ENCODE measurements around the gene OSGEPL1. TPM values are rescaled to one million over a fixed set of nuclear protein-coding genes. Genes with fewer than 3 reads are reported as not detected.
A peak's percentile ranks its signal among the peaks of the same experiment; 100 is the strongest.

The OSGEPL1 gene
- total RNA-seq, 1 experiment from 2014 or later, result 8.6 TPM

GRCh38 chr2:189799030-189799331, 36.4 kb upstream of the OSGEPL1 start:
- intact Hi-C loops (cut with micrococcal nuclease; ENCODE audit: unreplicated experiment), result no loop called here
- H3K27ac Mint-ChIP-seq (ENCODE audit: unreplicated experiment), result no peak overlapping the region
- no TSS peak for BruUV-seq (replicated peaks)

GRCh38 chr2:189798312-189799029, 35.9 kb upstream of the OSGEPL1 start:
- H3K27ac Mint-ChIP-seq (ENCODE audit: unreplicated experiment), result no peak overlapping the region
- no peaks in the 10 kb centered on the region for H3K9me3 Mint-ChIP-seq (ENCODE audit: low read depth, unreplicated experiment)
- DNase-seq, result no peak
- no peaks in the 10 kb centered on the region for H3K4me1 Mint-ChIP-seq (ENCODE audit: low read depth, unreplicated experiment)
- H3K4me3 Mint-ChIP-seq (ENCODE audit: low read depth, unreplicated experiment), result no peak overlapping the region
- no peaks in the 10 kb centered on the region for H3K36me3 Mint-ChIP-seq (ENCODE audit: insufficient read depth, unreplicated experiment)
- BruUV-seq (replicated peaks), result no TSS peak
- no peaks in the 10 kb centered on the region for H3K27me3 Mint-ChIP-seq (ENCODE audit: unreplicated experiment)
- intact Hi-C loops (cut with micrococcal nuclease; ENCODE audit: unreplicated experiment), result loop anchor here (1.0 kb wide), 1 partner anchor 272 kb away; no protein-coding TSS in a partner anchor
- CTCF ChIA-PET, result interaction anchor here (0.6 to 1.1 kb wide), 10 partner anchors 9 to 1723 kb away, joined by 3 to 9 read pairs (median 4); no protein-coding TSS in a partner anchor
- TF ChIP-seq CTCF (IDR thresholded peaks at IDR 0.05; ENCODE audit: unreplicated experiment), result peak; percentile 27

More at GRCh38 chr2:189799030-189799331, 36.4 kb upstream of the OSGEPL1 start:
- TF ChIP-seq CTCF (IDR thresholded peaks at IDR 0.05; ENCODE audit: unreplicated experiment), result no peak
- Mint-ChIP-seq H3K27me3 (ENCODE audit: unreplicated experiment) (no peaks in the 10 kb centered on the region), H3K4me1 (ENCODE audit: low read depth, unreplicated experiment) (no peaks in the 10 kb centered on the region), H3K36me3 (ENCODE audit: insufficient read depth, unreplicated experiment) (no peaks in the 10 kb centered on the region), H3K9me3 (ENCODE audit: low read depth, unreplicated experiment) (no peaks in the 10 kb centered on the region), H3K4me3 (ENCODE audit: low read depth, unreplicated experiment) (no peak overlapping the region)
- DNase-seq, result no peak
- CTCF ChIA-PET, result interaction anchor here (0.6 to 1.1 kb wide), 9 partner anchors 9 to 1723 kb away, joined by 3 to 9 read pairs (median 5); no protein-coding TSS in a partner anchor

GRCh38 chr2:189797902-189798301, 35.3 kb upstream of the OSGEPL1 start:
- no peaks in the 10 kb centered on the region for H3K4me1 Mint-ChIP-seq (ENCODE audit: low read depth, unreplicated experiment)
- intact Hi-C loops (cut with micrococcal nuclease; ENCODE audit: unreplicated experiment), result loop anchor here (1.0 kb wide), 1 partner anchor 272 kb away; no protein-coding TSS in a partner anchor
- H3K27me3 Mint-ChIP-seq (ENCODE audit: unreplicated experiment), result no peaks in the 10 kb centered on the region
- TF ChIP-seq CTCF (IDR thresholded peaks at IDR 0.05; ENCODE audit: unreplicated experiment), result peak; percentile 2
- no peak overlapping the region for H3K4me3 Mint-ChIP-seq (ENCODE audit: low read depth, unreplicated experiment)
- DNase-seq, result no peak
- CTCF ChIA-PET, result interaction anchor here (1.1 kb wide), 2 partner anchors 39 to 50 kb away, joined by 3 read pairs; no protein-coding TSS in a partner anchor
- H3K9me3 Mint-ChIP-seq (ENCODE audit: low read depth, unreplicated experiment), result no peaks in the 10 kb centered on the region
- peaks cover 4% of the 10 kb centered on the region for H3K36me3 Mint-ChIP-seq (ENCODE audit: insufficient read depth, unreplicated experiment)
- no peak overlapping the region for H3K27ac Mint-ChIP-seq (ENCODE audit: unreplicated experiment)
- no TSS peak for BruUV-seq (replicated peaks)

GRCh38 chr2:189794310-189794709, 31.7 kb upstream of the OSGEPL1 start:
- no peaks in the 10 kb centered on the region for H3K27me3 Mint-ChIP-seq (ENCODE audit: unreplicated experiment)
- no peak overlapping the region for H3K27ac Mint-ChIP-seq (ENCODE audit: unreplicated experiment)
- intact Hi-C loops (cut with micrococcal nuclease; ENCODE audit: unreplicated experiment), result no loop called here
- no peak for TF ChIP-seq CTCF (IDR thresholded peaks at IDR 0.05; ENCODE audit: unreplicated experiment)
- H3K36me3 Mint-ChIP-seq (ENCODE audit: insufficient read depth, unreplicated experiment), result peaks cover 17% of the 10 kb centered on the region
- BruUV-seq (replicated peaks), result no TSS peak
- no peak overlapping the region for H3K4me3 Mint-ChIP-seq (ENCODE audit: low read depth, unreplicated experiment)
- no peak for DNase-seq
- no peaks in the 10 kb centered on the region for H3K9me3 Mint-ChIP-seq (ENCODE audit: low read depth, unreplicated experiment)
- CTCF ChIA-PET, result interaction anchor here (0.8 to 0.9 kb wide), 2 partner anchors 22 to 26 kb away, joined by 3 read pairs; no protein-coding TSS in a partner anchor
- no peaks in the 10 kb centered on the region for H3K4me1 Mint-ChIP-seq (ENCODE audit: low read depth, unreplicated experiment)
